NCI-H82 treated with DMSO at 0.1 percent for 48 hours (cell line): ENCODE results near the gene THRA.

Experiments used
- DNase-seq: peaks from one replicate; lab custom pipeline; 2025; ENCODE audit not compliant: unreplicated experiment; lab: John Stamatoyannopoulos, UW

The THRA gene

GRCh38 chr17:40064971-40065768, 2.4 kb downstream of the THRA start:
- no peak for DNase-seq

GRCh38 chr17:40065769-40066510, 3.2 kb downstream of the THRA start:
- DNase-seq: no peak

GRCh38 chr17:40067710-40068109, 4.9 kb downstream of the THRA start:
- no peak for DNase-seq

- DNase-seq: no peak
Measured at GRCh38 chr17:40068129-40068581, 5.4 kb downstream of the THRA start.

- DNase-seq: no peak
Measured at GRCh38 chr17:40068584-40068916, 5.8 kb downstream of the THRA start.

- DNase-seq: peak; percentile 20
Measured at GRCh38 chr17:40068917-40069750, 6.4 kb downstream of the THRA start.

- DNase-seq: peak; percentile 36
Measured at GRCh38 chr17:40069751-40070708, 7.3 kb downstream of the THRA start.

- DNase-seq: no peak
Measured at GRCh38 chr17:40070709-40071312, 8.0 kb downstream of the THRA start.

- no peak for DNase-seq
Measured at GRCh38 chr17:40071313-40072039, 8.7 kb downstream of the THRA start.

GRCh38 chr17:40072040-40072734, 9.4 kb downstream of the THRA start:
- DNase-seq: no peak

- DNase-seq: peak; percentile 19
Measured at GRCh38 chr17:40072735-40073346, 10.1 kb downstream of the THRA start.

- DNase-seq: no peak
Measured at GRCh38 chr17:40073454-40074174, 10.8 kb downstream of the THRA start.

- DNase-seq: no peak
Measured at GRCh38 chr17:40074175-40074512, 11.4 kb downstream of the THRA start.

GRCh38 chr17:40074871-40075200, 12.1 kb downstream of the THRA start:
- DNase-seq: no peak

GRCh38 chr17:40075201-40075941, 12.6 kb downstream of the THRA start:
- DNase-seq: peak; percentile 60

GRCh38 chr17:40075942-40076498, 13.3 kb downstream of the THRA start:
- DNase-seq: no peak

- DNase-seq: no peak
Measured at GRCh38 chr17:40076591-40076990, 13.8 kb downstream of the THRA start.
